Nephron (organoid): ENCODE results near the gene ROCK2.

Source experiments
- H3K27ac Mint-ChIP-seq, 3 experiments: 2 replicates each; pipeline ENCODE4 v1.8.0; 2020; ENCODE audit warnings: mixed read lengths in 3 of 3, mild to moderate bottlenecking in 2 of 3, moderate library complexity in 1 of 3
- H3K27me3 Mint-ChIP-seq: 2 replicates; pipeline ENCODE4 v1.8.0; 2021; ENCODE audit warnings: low read depth, mild to moderate bottlenecking, moderate library complexity, mixed read lengths
- H3K36me3 Mint-ChIP-seq: 2 replicates; pipeline ENCODE4 v1.8.0; 2020; ENCODE audit warnings: low read depth, mixed read lengths
- H3K4me1 Mint-ChIP-seq: 2 replicates; pipeline ENCODE4 v1.8.0; 2020; ENCODE audit warnings: mixed read lengths
- H3K4me3 Mint-ChIP-seq, 3 experiments: 2 replicates each; pipeline ENCODE4 v1.8.0; 2020; ENCODE audit warnings: mild to moderate bottlenecking in 3 of 3, mixed read lengths in 3 of 3, moderate library complexity in 2 of 3
- H3K9me3 Mint-ChIP-seq: 2 replicates; pipeline ENCODE4 v1.8.0; 2020; ENCODE audit warnings: mixed read lengths
- TF ChIP-seq, protein P1 (sequence below), 3 experiments: fragments of 200-600 bp; sonication (generic); IDR thresholded peaks; one replicate each; pipeline ENCODE4 v1.5.0; 2021; ENCODE audit warnings: antibody characterized with exemption in 3 of 3; ENCODE audit not compliant: unreplicated experiment in 3 of 3

Gene ROCK2

DNA sequence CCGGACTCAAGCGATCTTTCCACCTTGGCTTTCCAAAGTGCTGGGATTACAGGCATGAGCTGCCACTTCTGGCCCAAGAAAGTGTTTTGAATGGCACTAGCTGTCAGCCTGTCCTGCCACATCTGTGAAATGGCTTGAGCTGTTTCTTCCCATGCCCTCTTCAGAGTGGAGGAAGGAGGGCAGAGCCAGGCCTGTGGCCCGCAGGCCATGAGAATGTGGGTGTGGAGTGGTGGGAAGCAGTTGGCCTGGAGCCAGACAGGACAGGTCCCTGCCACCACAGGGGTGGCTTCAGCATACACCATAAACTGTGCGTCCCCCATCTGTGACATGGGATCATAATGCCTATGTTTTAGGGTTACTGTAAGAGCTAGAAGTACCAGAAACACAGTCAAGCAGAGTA lies 182.7 kb downstream of the ROCK2 start:
- H3K9me3 Mint-ChIP-seq: no peaks in the 10 kb centered on the region
- H3K36me3 Mint-ChIP-seq: no peaks in the 10 kb centered on the region
- peaks cover 10% of the 10 kb centered on the region for H3K27me3 Mint-ChIP-seq
- no peak overlapping the region for H3K4me3 Mint-ChIP-seq
- H3K4me1 Mint-ChIP-seq: peaks cover 6% of the 10 kb centered on the region
- H3K27ac Mint-ChIP-seq: no peak overlapping the region
- TF ChIP-seq, protein P1, sequence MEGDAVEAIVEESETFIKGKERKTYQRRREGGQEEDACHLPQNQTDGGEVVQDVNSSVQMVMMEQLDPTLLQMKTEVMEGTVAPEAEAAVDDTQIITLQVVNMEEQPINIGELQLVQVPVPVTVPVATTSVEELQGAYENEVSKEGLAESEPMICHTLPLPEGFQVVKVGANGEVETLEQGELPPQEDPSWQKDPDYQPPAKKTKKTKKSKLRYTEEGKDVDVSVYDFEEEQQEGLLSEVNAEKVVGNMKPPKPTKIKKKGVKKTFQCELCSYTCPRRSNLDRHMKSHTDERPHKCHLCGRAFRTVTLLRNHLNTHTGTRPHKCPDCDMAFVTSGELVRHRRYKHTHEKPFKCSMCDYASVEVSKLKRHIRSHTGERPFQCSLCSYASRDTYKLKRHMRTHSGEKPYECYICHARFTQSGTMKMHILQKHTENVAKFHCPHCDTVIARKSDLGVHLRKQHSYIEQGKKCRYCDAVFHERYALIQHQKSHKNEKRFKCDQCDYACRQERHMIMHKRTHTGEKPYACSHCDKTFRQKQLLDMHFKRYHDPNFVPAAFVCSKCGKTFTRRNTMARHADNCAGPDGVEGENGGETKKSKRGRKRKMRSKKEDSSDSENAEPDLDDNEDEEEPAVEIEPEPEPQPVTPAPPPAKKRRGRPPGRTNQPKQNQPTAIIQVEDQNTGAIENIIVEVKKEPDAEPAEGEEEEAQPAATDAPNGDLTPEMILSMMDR (IDR thresholded peaks at IDR 0.05; ENCODE audit: unreplicated experiment in 3 of 3): no peak

DNA sequence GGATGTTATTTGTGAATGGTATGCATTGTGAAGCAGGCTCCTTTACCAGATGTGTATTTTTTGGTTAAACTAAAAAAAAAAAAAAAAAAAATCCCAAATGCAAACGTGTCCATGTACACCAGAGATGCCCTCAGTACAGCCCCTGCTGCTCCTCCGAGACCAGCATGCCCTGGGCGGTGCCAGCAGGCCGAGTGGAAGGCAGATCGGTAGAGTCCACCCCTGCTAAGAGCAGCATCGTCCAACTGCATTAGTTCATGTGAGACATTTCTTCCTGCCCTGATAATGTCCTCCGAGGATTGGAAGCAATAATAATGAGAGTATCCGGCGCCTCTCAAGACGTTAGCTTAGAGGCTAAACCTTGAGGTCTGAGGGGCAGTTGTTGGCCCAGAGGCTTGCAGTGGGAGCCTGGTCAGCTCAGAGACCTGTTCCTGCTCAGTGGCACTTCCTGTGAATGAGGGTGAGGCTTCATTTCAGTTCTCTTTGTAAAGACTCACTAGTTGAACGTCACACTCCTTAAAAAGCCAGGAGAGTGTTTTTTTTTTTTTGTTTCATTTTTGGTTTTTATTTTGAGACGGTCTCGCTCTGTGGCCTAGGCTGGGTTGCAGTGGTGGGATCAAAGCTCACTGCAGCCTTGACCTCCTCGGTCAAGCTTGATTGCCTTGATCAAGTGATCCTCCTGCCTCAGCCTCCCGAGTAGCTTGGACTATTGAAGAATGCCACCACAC lies 183.5 kb downstream of the ROCK2 start:
- H3K4me1 Mint-ChIP-seq: peaks cover 10% of the 10 kb centered on the region
- H3K27ac Mint-ChIP-seq: no peak overlapping the region
- no peaks in the 10 kb centered on the region for H3K36me3 Mint-ChIP-seq
- TF ChIP-seq, protein P1 (IDR thresholded peaks at IDR 0.05; ENCODE audit: unreplicated experiment in 3 of 3): no peak
- no peaks in the 10 kb centered on the region for H3K9me3 Mint-ChIP-seq
- H3K27me3 Mint-ChIP-seq: peaks cover 10% of the 10 kb centered on the region
- no peak overlapping the region for H3K4me3 Mint-ChIP-seq

DNA sequence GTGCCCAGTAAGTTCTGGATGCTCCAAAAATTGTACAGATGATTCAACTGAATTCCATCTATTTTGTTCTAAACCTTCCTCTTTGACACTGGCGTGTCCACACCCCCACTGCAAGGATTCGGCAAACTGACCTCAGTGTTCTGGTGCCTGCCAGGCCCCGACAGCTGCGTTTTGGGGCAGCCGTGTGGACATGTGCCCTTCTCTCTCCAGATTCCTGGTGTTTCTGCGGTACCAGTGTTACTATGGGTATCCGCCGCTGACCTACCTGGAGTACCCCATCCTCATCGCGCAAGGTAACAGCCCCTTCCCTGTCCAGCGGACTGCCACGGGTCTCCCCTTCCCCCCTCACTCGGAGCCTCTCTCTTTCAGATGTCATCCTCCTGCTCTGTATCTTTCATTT lies 184.2 kb downstream of the ROCK2 start:
- Mint-ChIP-seq H3K4me1 (peaks cover 11% of the 10 kb centered on the region), H3K36me3 (no peaks in the 10 kb centered on the region), H3K27ac (no peak overlapping the region), H3K27me3 (peaks cover 10% of the 10 kb centered on the region), H3K4me3 (no peak overlapping the region), H3K9me3 (no peaks in the 10 kb centered on the region)
- TF ChIP-seq, protein P1 (IDR thresholded peaks at IDR 0.05; ENCODE audit: unreplicated experiment in 3 of 3): no peak

DNA sequence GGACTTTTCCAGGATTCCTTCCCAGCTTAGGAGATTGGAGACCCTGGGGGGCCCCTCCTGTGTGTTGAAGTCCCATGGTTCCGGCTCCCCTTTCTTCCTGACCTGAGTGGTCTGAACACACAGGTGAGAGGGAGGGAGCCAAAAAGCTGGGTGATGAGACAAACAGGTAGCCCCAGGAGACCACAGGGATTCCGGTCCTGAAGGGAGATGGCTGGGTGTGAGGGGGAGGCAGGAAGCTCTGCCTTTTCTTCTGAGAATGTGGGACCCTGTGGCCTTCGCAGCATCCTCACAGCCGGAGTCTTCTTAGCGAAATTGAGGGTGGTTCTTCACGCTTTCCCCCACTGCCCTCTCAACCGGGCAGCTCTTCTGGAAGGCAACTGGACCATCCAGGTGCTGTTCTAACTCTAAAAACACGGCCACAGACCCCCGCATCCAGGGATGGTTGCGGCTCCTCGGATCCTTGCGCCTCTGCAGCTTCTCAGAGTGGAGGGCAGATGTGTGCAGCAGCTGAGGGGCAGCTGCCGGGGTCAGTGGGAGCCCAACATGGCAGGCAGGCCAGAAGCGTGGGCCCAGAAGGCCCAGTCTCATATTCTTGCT lies 184.8 kb downstream of the ROCK2 start:
- Mint-ChIP-seq H3K4me1 (peaks cover 11% of the 10 kb centered on the region), H3K36me3 (no peaks in the 10 kb centered on the region), H3K9me3 (no peaks in the 10 kb centered on the region), H3K27ac (no peak overlapping the region), H3K27me3 (peaks cover 10% of the 10 kb centered on the region), H3K4me3 (no peak overlapping the region)
- TF ChIP-seq, protein P1 (IDR thresholded peaks at IDR 0.05; ENCODE audit: unreplicated experiment in 3 of 3): no peak

DNA sequence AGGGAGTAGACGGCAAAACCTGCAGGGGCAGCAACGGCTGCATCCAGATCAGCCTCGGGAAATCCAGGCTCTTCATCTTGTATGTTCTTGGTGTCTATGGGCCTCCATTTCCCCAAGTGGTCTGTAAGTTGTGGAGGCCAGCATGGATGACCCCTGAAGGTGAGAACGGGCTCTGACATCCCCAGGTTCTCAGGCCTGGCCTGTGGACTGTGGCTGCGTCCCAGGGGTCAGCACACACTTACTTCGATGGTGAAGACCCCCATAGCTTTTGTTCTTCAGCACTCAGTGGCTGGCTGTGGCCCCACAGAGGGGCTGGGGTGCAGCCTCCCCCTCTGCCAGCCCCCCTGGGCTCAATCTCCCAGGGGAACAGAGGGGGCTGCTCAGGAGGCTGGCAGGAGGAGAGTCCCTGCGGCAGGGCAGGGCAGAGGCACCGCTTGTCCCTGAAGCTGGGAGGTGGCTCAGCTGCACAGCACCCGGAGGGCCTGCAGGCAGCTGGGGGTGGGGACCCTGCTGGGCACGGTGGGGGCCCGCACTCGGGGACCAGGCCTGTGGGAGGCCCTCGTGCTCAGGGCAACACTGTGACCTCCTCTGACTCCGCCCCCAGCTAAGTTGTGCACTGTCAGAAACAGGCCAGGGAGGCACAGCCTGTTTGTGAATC lies 185.4 kb downstream of the ROCK2 start:
- H3K27ac Mint-ChIP-seq: no peak overlapping the region
- no peaks in the 10 kb centered on the region for H3K36me3 Mint-ChIP-seq
- peaks cover 16% of the 10 kb centered on the region for H3K27me3 Mint-ChIP-seq
- peaks cover 10% of the 10 kb centered on the region for H3K4me1 Mint-ChIP-seq
- H3K9me3 Mint-ChIP-seq: no peaks in the 10 kb centered on the region
- no peak overlapping the region for H3K4me3 Mint-ChIP-seq
- TF ChIP-seq, protein P1 (IDR thresholded peaks at IDR 0.05; ENCODE audit: unreplicated experiment in 3 of 3): no peak
